DMS 273 (cell line): ENCODE results near the gene ZBTB38.

Experiments
- DNase-seq: peaks from one replicate; lab custom pipeline; 2025; ENCODE audit not compliant: unreplicated experiment; lab: John Stamatoyannopoulos, UW

The ZBTB38 gene

GRCh38 chr3:141338881-141339280 is 29.4 kb upstream of the ZBTB38 start:
- no peak for DNase-seq

- no peak for DNase-seq
These were observed 26.8 kb upstream of the ZBTB38 start for GRCh38 chr3:141341536-141341935.

GRCh38 chr3:141342386-141342785 is 25.9 kb upstream of the ZBTB38 start:
- no peak for DNase-seq

GRCh38 chr3:141343077-141343476 is 25.2 kb upstream of the ZBTB38 start:
- no peak for DNase-seq

- DNase-seq, result no peak
These were observed 24.4 kb upstream of the ZBTB38 start for GRCh38 chr3:141343865-141344271.

- no peak for DNase-seq
These were observed 22.8 kb upstream of the ZBTB38 start for GRCh38 chr3:141345528-141345927.

GRCh38 chr3:141346007-141346406 is 22.3 kb upstream of the ZBTB38 start:
- no peak for DNase-seq

GRCh38 chr3:141346418-141346817 is 21.9 kb upstream of the ZBTB38 start:
- DNase-seq, result no peak

GRCh38 chr3:141346839-141347238 is 21.5 kb upstream of the ZBTB38 start:
- peak; percentile 38 for DNase-seq

GRCh38 chr3:141348837-141349236 is 19.5 kb upstream of the ZBTB38 start:
- DNase-seq, result no peak

- DNase-seq, result no peak
These were observed 18.6 kb upstream of the ZBTB38 start for GRCh38 chr3:141349711-141350110.

- DNase-seq, result no peak
These were observed 17.6 kb upstream of the ZBTB38 start for GRCh38 chr3:141350666-141351065.

GRCh38 chr3:141352262-141352984 is 15.9 kb upstream of the ZBTB38 start:
- DNase-seq, result no peak

GRCh38 chr3:141353652-141354495 is 14.4 kb upstream of the ZBTB38 start:
- no peak for DNase-seq

GRCh38 chr3:141354517-141354916 is 13.8 kb upstream of the ZBTB38 start:
- DNase-seq, result no peak

- DNase-seq, result peak; percentile 26
These were observed 13.1 kb upstream of the ZBTB38 start for GRCh38 chr3:141355242-141355641.

- DNase-seq, result no peak
These were observed 12.3 kb upstream of the ZBTB38 start for GRCh38 chr3:141356046-141356445.

GRCh38 chr3:141360888-141361598 is 7.3 kb upstream of the ZBTB38 start:
- peak; percentile 79 for DNase-seq

GRCh38 chr3:141362736-141363135 is 5.6 kb upstream of the ZBTB38 start:
- DNase-seq, result no peak

- no peak for DNase-seq
These were observed 3.1 kb upstream of the ZBTB38 start for GRCh38 chr3:141365201-141365600.

GRCh38 chr3:141366285-141367037 is 1.8 kb upstream of the ZBTB38 start:
- peak; percentile 72 for DNase-seq
